Esophagus muscularis mucosa (tissue), 4 donors: Measurements from ENCODE around the gene PCLAF. TPM values are rescaled to one million over a fixed set of nuclear protein-coding genes. Genes with fewer than 3 reads are reported as not detected.
A peak's percentile ranks its signal among the peaks of the same experiment; 100 is the strongest.

Experiments
- DNase-seq: peaks from one replicate; pipeline ENCODE4 v3.0.0-alpha.2; 2017; ENCODE audit errors: extremely low spot score
- H3K27ac ChIP-seq, 4 donors: fragments of 200-600 bp; sonication (generic); replicated peaks in 1 of 4; 1 replicate in 3 of 4; 2 replicates in 1 of 4; pipeline ENCODE4 v1.5.1; 2016 to 2019; ENCODE audit warnings: mild to moderate bottlenecking in 1 of 4
- H3K27me3 ChIP-seq, 4 donors: fragments of 200-600 bp; sonication (generic); one replicate each; pipeline versions ENCODE4 v1.5.1 to v1.6.0; 2016 to 2019
- H3K36me3 ChIP-seq, 4 donors: fragments of 200-600 bp; sonication (generic); one replicate each; pipeline ENCODE4 v1.5.1; 2016 to 2019
- H3K4me1 ChIP-seq, 4 donors: fragments of 200-600 bp; sonication (generic); one replicate each; pipeline ENCODE4 v1.5.1; 2016 to 2019
- H3K4me3 ChIP-seq, 4 donors: fragments of 200-600 bp; sonication (generic); 1 replicate in 2 of 4; 2 replicates in 2 of 4; pipeline ENCODE4 v1.5.1; 2016 to 2019; ENCODE audit warnings: mild to moderate bottlenecking in 4 of 4, moderate library complexity in 1 of 4
- H3K9me3 ChIP-seq, 4 donors: fragments of 200-600 bp; sonication (generic); 1 replicate in 3 of 4; 2 replicates in 1 of 4; pipeline ENCODE4 v1.5.1; 2016 to 2019
- EP300 ChIP-seq: sonication (generic); formaldehyde crosslinking; IDR thresholded peaks from one replicate; pipeline ENCODE4 v1.6.1; 2017; ENCODE audit warnings: antibody characterized with exemption
- POLR2A ChIP-seq: fragments of 450-650 bp; IDR thresholded peaks from one replicate; pipeline ENCODE4 v1.6.1; 2017; ENCODE audit warnings: antibody characterized with exemption, moderate library complexity, mild to moderate bottlenecking, low read depth
- POLR2AphosphoS5 ChIP-seq, 2 donors: sonication (generic); formaldehyde crosslinking; IDR thresholded peaks; one replicate each; pipeline ENCODE4 v1.6.1; 2017; ENCODE audit warnings: antibody characterized with exemption in 2 of 2
- WGBS: methylation state at CpG from one replicate; pipeline ENCODE4 v1.1.5; 2018; 5-methylcytosine and 5-hydroxymethylcytosine counted together
- intact Hi-C: fragments of 100-400 bp; cut with DNase I; formaldehyde crosslinking; loops from one replicate; pipeline ENCODE4 v1.15.1; 2023
- total RNA-seq, 4 donors: library from RNA; depleted of rRNA; stranded (reverse); fragments of >200 nt; gene quantifications; one replicate each; pipeline versions ENCODE4 v1.1.0 to v1.2.1, GENCODE V29; 2016
- TF ChIP-seq, protein P1 (sequence below), 3 experiments: fragments of 200-600 bp in 2 of 3; fragments of 450-650 bp in 1 of 3; sonication (generic) in 2 of 3; IDR thresholded peaks; one replicate each; pipeline ENCODE4 v1.5.1; 2017 to 2019; ENCODE audit warnings: antibody characterized with exemption in 3 of 3, mild to moderate bottlenecking in 2 of 3, moderate library complexity in 1 of 3

PCLAF gene
- total RNA-seq, 4 donors from 2014 or later, result not detected

DNA sequence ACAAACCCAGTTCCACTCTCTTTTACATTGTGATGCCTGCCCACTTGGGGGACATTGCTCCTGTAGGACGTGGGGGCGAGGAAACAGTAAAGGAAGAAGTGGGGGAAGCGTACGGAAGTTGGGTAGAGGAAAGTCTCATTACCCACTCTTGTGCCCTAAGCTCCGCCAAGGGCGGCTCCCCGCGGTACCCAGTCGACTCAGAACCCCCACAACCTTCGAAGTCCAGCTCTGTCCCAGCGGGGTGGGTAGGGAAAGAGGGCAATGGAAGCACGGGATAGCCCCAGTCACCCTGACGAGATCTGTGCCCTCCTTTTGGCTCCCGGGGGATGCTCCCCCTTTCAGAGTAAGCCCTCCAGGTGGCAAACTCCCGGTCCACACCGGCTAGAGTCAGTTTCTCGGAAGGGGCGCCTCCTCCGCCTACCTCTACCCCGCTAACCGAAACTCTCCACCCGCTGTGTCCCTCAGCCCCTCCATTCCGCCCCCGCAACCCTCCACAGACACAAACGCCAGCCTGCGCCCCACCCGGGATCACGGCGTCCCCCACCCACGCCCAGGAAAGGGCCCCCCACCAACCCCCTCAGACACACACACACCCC, 25.8 kb downstream of the PCLAF start:
- intact Hi-C loops, result loop anchor here (5.0 to 10.0 kb wide), 2 partner anchors 151 to 193 kb away; partner anchors contain the start of gene PPIB
- peak overlapping the region; percentile 72 to 97 (median 91) for H3K4me3 ChIP-seq
- no peaks in the 10 kb centered on the region for H3K27me3 ChIP-seq
- peak overlapping the region; percentile 80 to 88 (median 83) for H3K27ac ChIP-seq
- under 1% methylated on average over 22 of the region's 30 CpGs for WGBS
- H3K36me3 ChIP-seq, result no peaks in the 10 kb centered on the region
- H3K9me3 ChIP-seq, result peaks cover 0 to 6% (median 0%) of the 10 kb centered on the region in 4 donors
- DNase-seq, result no peak
- peaks cover 16 to 27% (median 21%) of the 10 kb centered on the region in 4 donors for H3K4me1 ChIP-seq
- TF ChIP-seq, protein P1, sequence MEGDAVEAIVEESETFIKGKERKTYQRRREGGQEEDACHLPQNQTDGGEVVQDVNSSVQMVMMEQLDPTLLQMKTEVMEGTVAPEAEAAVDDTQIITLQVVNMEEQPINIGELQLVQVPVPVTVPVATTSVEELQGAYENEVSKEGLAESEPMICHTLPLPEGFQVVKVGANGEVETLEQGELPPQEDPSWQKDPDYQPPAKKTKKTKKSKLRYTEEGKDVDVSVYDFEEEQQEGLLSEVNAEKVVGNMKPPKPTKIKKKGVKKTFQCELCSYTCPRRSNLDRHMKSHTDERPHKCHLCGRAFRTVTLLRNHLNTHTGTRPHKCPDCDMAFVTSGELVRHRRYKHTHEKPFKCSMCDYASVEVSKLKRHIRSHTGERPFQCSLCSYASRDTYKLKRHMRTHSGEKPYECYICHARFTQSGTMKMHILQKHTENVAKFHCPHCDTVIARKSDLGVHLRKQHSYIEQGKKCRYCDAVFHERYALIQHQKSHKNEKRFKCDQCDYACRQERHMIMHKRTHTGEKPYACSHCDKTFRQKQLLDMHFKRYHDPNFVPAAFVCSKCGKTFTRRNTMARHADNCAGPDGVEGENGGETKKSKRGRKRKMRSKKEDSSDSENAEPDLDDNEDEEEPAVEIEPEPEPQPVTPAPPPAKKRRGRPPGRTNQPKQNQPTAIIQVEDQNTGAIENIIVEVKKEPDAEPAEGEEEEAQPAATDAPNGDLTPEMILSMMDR (IDR thresholded peaks at IDR 0.05), result no peak
- no peak for TF ChIP-seq POLR2AphosphoS5 (IDR thresholded peaks at IDR 0.05)

DNA sequence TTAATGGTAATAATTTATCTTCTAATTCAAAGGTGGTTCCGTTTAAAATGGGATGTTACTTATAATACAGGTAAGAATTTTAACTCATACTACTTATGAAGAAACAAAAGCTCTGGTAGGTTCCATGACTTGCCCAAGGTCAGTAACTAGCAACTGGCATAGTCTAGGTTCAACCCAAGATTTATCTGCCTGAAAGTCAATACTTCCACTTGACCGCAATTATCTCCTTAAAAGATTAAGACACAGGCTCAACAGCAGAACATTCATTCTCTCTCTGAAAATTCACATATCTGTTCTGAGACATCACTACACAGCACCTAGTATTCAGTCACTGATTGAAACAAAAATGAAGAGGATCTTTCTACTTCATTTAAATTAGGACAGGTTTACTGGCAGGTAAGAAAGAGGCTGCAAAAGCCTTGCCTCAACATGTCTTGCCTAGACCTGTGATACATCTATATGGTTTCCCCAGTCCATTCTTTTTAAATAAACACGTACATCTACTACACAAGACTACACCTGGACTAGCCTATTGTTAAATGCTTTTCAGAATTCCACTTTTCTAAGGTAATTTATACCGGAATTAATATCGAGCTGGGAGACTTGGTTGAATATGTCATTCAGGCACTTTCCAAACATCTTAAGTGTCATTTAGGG, 26.4 kb downstream of the PCLAF start:
- no peaks in the 10 kb centered on the region for H3K36me3 ChIP-seq
- no peak for DNase-seq
- H3K27me3 ChIP-seq, result no peaks in the 10 kb centered on the region
- TF ChIP-seq EP300, result no peak
- TF ChIP-seq, protein P1 (IDR thresholded peaks at IDR 0.05), result no peak
- no peak for TF ChIP-seq POLR2AphosphoS5 (IDR thresholded peaks at IDR 0.05)
- TF ChIP-seq POLR2A, result no peak
- intact Hi-C loops, result loop anchor here (5.0 to 10.0 kb wide), 2 partner anchors 150 to 193 kb away; partner anchors contain the start of gene PPIB
- WGBS, result 35% methylated on average over 5 of the region's 5 CpGs
- H3K9me3 ChIP-seq, result peaks cover 0 to 6% (median 0%) of the 10 kb centered on the region in 4 donors
- peaks cover 16 to 27% (median 21%) of the 10 kb centered on the region in 4 donors for H3K4me1 ChIP-seq
- peak overlapping the region; percentile 72 to 97 (median 91) for H3K4me3 ChIP-seq
- H3K27ac ChIP-seq, result peak overlapping the region in 3 of 4 donors; percentile 80 to 88 (median 83)

DNA sequence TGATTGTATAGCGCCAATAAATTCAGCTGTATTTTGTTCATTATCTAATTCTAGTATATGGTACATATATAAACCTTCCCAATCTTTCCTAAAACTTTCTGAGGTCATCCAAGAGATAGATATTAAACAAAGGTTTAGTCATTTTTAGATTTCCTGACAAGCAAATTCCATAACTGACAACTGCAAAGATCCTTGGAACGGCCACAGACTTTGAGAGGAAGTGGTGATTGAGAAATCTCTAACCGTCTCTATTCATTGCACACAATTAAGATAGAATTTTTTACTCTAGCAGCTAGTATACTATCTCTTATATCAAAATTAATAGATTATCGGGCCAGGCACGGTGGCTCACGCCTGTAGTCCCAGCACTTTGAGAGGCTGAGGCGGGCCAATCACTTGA, 30.0 kb downstream of the PCLAF start:
- no peak for TF ChIP-seq POLR2A
- TF ChIP-seq POLR2AphosphoS5 (IDR thresholded peaks at IDR 0.05), result no peak
- TF ChIP-seq EP300, result no peak
- TF ChIP-seq, protein P1 (IDR thresholded peaks at IDR 0.05), result no peak
- H3K36me3 ChIP-seq, result peaks cover 0 to 10% (median 3%) of the 10 kb centered on the region in 4 donors
- peaks cover 9 to 20% (median 18%) of the 10 kb centered on the region in 4 donors for H3K4me1 ChIP-seq
- no peak for DNase-seq
- 70% methylated on average over 7 of the region's 7 CpGs for WGBS
- no peaks in the 10 kb centered on the region for H3K27me3 ChIP-seq
- no peak overlapping the region for H3K4me3 ChIP-seq
- intact Hi-C loops, result loop anchor here (10.0 kb wide), 1 partner anchor 146 kb away; no protein-coding TSS in a partner anchor
- H3K9me3 ChIP-seq, result peaks cover 0 to 1% (median 0%) of the 10 kb centered on the region in 4 donors
- no peak overlapping the region for H3K27ac ChIP-seq

DNA sequence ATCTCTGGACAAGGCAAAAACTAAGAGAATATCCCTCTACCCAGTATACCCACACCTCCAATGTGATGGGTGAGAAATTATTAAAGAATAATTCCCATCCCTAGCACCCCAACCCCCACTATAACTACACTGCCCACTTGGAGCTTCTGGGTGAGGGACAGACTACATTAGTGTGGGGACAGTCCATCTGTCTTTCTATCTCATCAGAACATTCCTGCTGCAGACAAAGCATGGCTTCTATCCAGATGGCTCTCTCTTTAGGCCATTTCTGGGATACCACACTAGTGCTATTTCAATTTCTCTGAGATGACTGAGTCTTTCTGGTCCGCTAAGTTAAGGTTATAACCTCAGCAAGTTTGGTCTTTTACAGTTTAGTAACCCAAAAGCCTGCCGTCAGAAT, 31.9 kb downstream of the PCLAF start:
- no peaks in the 10 kb centered on the region for H3K9me3 ChIP-seq
- H3K27me3 ChIP-seq, result no peaks in the 10 kb centered on the region
- peaks cover 8 to 20% (median 14%) of the 10 kb centered on the region in 4 donors for H3K4me1 ChIP-seq
- no peak for TF ChIP-seq POLR2AphosphoS5 (IDR thresholded peaks at IDR 0.05)
- TF ChIP-seq POLR2A, result no peak
- TF ChIP-seq, protein P1 (IDR thresholded peaks at IDR 0.05), result no peak
- no peak for TF ChIP-seq EP300
- intact Hi-C loops, result no loop called here
- no peak overlapping the region for H3K4me3 ChIP-seq
- peaks cover 0 to 10% (median 3%) of the 10 kb centered on the region in 4 donors for H3K36me3 ChIP-seq
- H3K27ac ChIP-seq, result no peak overlapping the region
- no peak for DNase-seq
- 94% methylated on average over 2 of the region's 2 CpGs for WGBS
